Measurements from ENCODE around the gene GIT1. TPM values are rescaled to one million over a fixed set of nuclear protein-coding genes. Genes with fewer than 3 reads are reported as not detected.
A peak's percentile ranks its signal among the peaks of the same experiment; 100 is the strongest.

GIT1 gene
- total and polyA plus RNA-seq, 9 of the 15 experiments (the other 6 are each of a cell fraction or from before 2014, with no cell fraction given): 0.35 to 35.3 (median 17.1) TPM

- TF ChIP-seq KDM5B (IDR thresholded peaks at IDR 0.05; ENCODE audit: insufficient replicate concordance, low read depth, low read length) (no peak), RFX5 (IDR thresholded peaks at IDR 0.05; ENCODE audit: low read depth, low read length) (no peak), ARID1B (IDR thresholded peaks at IDR 0.05) (no peak), HBP1 (CRISPR knock-in tag; IDR thresholded peaks at IDR 0.05) (no peak), TFAP4 (CRISPR knock-in tag; IDR thresholded peaks at IDR 0.05; ENCODE audit: borderline replicate concordance) (no peak; the same call in 1 of the 2 replicates), ZFP30 (CRISPR knock-in tag; IDR thresholded peaks at IDR 0.05; ENCODE audit: borderline replicate concordance) (no peak), ZNF717 (CRISPR knock-in tag; IDR thresholded peaks at IDR 0.05) (no peak), NR2F6 (CRISPR knock-in tag; IDR thresholded peaks at IDR 0.05) (no peak), ZNF277 (CRISPR knock-in tag; IDR thresholded peaks at IDR 0.05; ENCODE audit: borderline replicate concordance) (no peak), ASH1L (IDR thresholded peaks at IDR 0.05; ENCODE audit: borderline replicate concordance, low read depth, partially characterized antibody) (no peak), SRF (CRISPR knock-in tag; IDR thresholded peaks at IDR 0.05) (peak in 1 of 2 experiments; percentile 63; a peak in 2 of 4 replicates), STAT5B (CRISPR knock-in tag; IDR thresholded peaks at IDR 0.05) (no peak), BRD4 (IDR thresholded peaks at IDR 0.05) (no peak), DACH1 (IDR thresholded peaks at IDR 0.05; ENCODE audit: partially characterized antibody) (no peak), KAT7 (CRISPR knock-in tag; IDR thresholded peaks at IDR 0.05; ENCODE audit: borderline replicate concordance) (no peak), HNRNPK (IDR thresholded peaks at IDR 0.05; ENCODE audit: low read depth, low read length, poor library complexity, severe bottlenecking) (no peak), RBM39 (optimal IDR thresholded peaks at IDR 0.05; ENCODE audit: low read depth, low read length) (no peak), FOXA3 (CRISPR knock-in tag; conservative IDR thresholded peaks at IDR 0.05 in 1 of 2, IDR thresholded peaks at IDR 0.05 in 1 of 2) (peak in 1 of 2 experiments; percentile 51; a peak in 1 of 4 replicates), ZFP1 (CRISPR knock-in tag; IDR thresholded peaks at IDR 0.05) (no peak), RHOXF2B (CRISPR knock-in tag; conservative IDR thresholded peaks at IDR 0.05) (no peak), CBX2 (IDR thresholded peaks at IDR 0.05; ENCODE audit: insufficient read depth, low read length, poor library complexity, severe bottlenecking) (no peak), CBX5 (IDR thresholded peaks at IDR 0.05; ENCODE audit: borderline replicate concordance, low read depth) (no peak), CTBP1 (IDR thresholded peaks at IDR 0.05; ENCODE audit: borderline replicate concordance) (no peak; the same call in none of the 2 replicates), NFE2L1 (tag; IDR thresholded peaks at IDR 0.05; ENCODE audit: borderline replicate concordance, low read depth) (no peak), ZNF778 (CRISPR knock-in tag; IDR thresholded peaks at IDR 0.05) (no peak)
Observed at GRCh38 chr17:29593591-29594518, 4.4 kb upstream of the GIT1 start (continued).

All from K562 (cell line).